HK-2 (cell line): ENCODE data around the gene ERMN.
"Not testable (repeated sequence)": the region's sequence is repeated elsewhere in the genome, so short reads cannot be mapped to it uniquely, and the experiment has no call there.

Source experiments
- DNase-seq: peaks from one replicate; pipeline ENCODE4 v3.0.0-alpha.2; 2018; ENCODE audit not compliant: unreplicated experiment

Gene ERMN

GRCh38 chr2:157296958-157297357, 28.7 kb downstream of the ERMN start:
- DNase-seq = no peak

- no peak for DNase-seq
These were observed 29.1 kb downstream of the ERMN start for GRCh38 chr2:157296490-157296889.

GRCh38 chr2:157292853-157293252, 32.8 kb downstream of the ERMN start:
- DNase-seq = no peak

- DNase-seq = no peak
These were observed 34.6 kb downstream of the ERMN start for GRCh38 chr2:157291018-157291417.

GRCh38 chr2:157290525-157290924, 35.1 kb downstream of the ERMN start:
- DNase-seq = no peak

GRCh38 chr2:157287160-157287559, 38.5 kb downstream of the ERMN start:
- no peak for DNase-seq

- no peak for DNase-seq
These were observed 42.2 kb downstream of the ERMN start for GRCh38 chr2:157283468-157283867.

- no peak for DNase-seq
These were observed 44.3 kb downstream of the ERMN start for GRCh38 chr2:157281316-157281715.

GRCh38 chr2:157279311-157279710, 46.3 kb downstream of the ERMN start:
- DNase-seq = not testable (repeated sequence)

- no peak for DNase-seq
These were observed 53.9 kb downstream of the ERMN start for GRCh38 chr2:157271590-157272203.

GRCh38 chr2:157269922-157270321, 55.7 kb downstream of the ERMN start:
- DNase-seq = no peak

- DNase-seq = no peak
These were observed 56.6 kb downstream of the ERMN start for GRCh38 chr2:157269060-157269459.
